Mammary epithelial cell (primary cell): ENCODE results near the gene AIFM1.

ENCODE experiments used
- CTCF ChIP-seq, 2 donors: IDR thresholded peaks in 1 of 2; conservative IDR thresholded peaks in 1 of 2; 2 replicates each; pipeline ENCODE4 v1.5.1; 2011 to 2012; ENCODE audit warnings: inconsistent platforms in 2 of 2, low read length in 2 of 2, mild to moderate bottlenecking in 2 of 2, control low read depth in 1 of 2, low read depth in 1 of 2; ENCODE audit not compliant: insufficient read depth in 1 of 2; ENCODE audit errors: extremely low read depth in 1 of 2
- EZH2 ChIP-seq: IDR thresholded peaks from 2 replicates; pipeline ENCODE4 v1.6.1; 2012; ENCODE audit warnings: low read length, inconsistent platforms, borderline replicate concordance

GRCh38 chrX:130120746-130121504, 44.7 kb downstream of the AIFM1 start:
- TF ChIP-seq CTCF (conservative IDR thresholded peaks at IDR 0.05 in 1 of 2, IDR thresholded peaks at IDR 0.05 in 1 of 2; ENCODE audit: extremely low read depth in 1 of 2, insufficient read depth in 1 of 2, low read depth in 1 of 2, low read length in 2 of 2), result peak; percentile 33 to 67
- no peak for TF ChIP-seq EZH2
